GM10847 (cell line): Measurements from ENCODE around the gene COX7A2L.
A peak's percentile ranks its signal among the peaks of the same experiment; 100 is the strongest.

Experiments
- POLR2A ChIP-seq: IDR thresholded peaks from 2 replicates; pipeline ENCODE4 v1.6.1; 2011; ENCODE audit not compliant: insufficient read length; ENCODE audit errors: extremely low read depth

Gene COX7A2L

DNA sequence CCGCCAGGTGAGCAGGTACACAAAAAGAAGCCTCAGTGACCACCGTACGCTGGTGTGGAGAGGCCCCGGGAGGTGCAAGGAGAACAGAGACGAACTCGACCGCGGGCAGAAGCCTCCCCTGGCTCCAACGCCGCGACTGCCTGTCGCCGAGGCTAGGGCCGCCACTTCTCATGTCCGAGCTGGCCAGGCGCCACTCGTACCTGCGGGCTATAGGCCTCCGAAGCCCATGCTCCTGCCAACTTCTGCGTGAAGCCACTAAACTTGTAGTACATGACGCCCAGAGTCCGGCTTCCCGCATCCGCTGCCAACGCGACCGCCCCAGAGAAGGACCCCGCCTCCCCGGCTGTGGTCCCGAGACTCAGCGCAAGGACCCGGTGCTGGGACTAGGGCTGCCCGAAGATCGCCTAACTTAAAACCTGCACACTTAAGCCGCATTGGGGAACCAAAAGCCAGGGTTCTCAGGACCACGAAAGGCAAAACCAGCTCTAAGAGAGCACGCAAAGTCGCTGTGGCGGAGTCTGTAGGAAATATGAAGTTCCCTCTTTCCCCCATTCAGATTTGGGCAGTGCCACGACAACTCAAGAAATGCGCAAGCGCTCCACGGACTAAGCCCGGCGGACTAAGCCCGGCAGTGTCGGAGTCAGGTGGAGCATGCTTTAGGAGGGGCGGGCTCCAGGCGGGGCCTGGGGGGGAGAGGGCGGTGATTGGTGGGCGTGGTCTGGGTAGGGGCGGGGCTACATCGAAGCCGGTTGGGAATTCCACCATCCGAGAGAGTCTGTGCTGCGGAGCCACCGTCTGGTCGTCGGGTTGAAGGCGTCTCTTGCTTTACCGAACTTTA lies at the start of gene COX7A2L:
Gene COX7A2L, minus strand, starts transcription at position 328 of the 838 bp plus-strand sequence. Its CDS starts 56 bp downstream, at position 272.
- TF ChIP-seq POLR2A: peak; percentile 55

DNA sequence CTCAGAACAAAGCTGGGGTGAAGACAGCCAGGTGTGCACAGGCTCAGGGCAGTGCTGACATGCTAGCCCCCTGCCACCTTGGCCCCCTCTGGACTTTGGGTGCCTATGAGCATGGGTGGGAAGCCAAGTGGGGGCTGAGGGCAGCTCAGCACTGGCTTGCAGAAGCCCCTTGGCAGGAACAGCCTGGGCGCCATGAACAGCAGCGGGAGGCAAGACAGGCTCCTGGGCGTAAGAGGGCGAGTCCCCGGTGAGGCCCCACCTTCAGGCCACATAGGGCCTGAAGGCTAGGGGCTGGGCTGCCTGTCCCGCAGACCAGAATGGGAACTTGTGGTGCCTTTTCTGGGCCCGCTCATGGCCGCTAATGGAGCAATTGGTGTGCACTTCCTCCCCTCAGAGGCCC lies 47.0 kb upstream of the COX7A2L start:
- TF ChIP-seq POLR2A: no peak

DNA sequence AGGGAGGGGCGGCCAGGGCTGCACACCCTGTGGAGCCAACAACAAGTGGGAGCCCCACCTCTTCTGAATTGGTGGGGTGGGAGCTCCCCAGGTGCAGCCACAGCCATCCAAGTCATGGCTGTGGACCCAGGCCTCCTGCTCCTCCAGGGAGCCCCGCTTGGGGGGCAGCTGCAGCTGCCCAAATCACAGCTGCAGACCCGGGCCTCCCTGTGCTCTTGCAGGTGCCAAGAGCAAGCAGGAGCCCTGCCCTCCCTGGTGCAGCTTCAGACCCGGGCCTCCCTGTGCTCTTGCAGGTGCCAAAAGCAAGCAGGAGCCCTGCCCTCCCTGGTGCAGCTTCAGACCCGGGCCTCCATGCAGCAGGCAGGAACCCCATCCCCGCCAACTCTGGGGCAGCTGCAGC lies 46.5 kb upstream of the COX7A2L start:
- TF ChIP-seq POLR2A: no peak

DNA sequence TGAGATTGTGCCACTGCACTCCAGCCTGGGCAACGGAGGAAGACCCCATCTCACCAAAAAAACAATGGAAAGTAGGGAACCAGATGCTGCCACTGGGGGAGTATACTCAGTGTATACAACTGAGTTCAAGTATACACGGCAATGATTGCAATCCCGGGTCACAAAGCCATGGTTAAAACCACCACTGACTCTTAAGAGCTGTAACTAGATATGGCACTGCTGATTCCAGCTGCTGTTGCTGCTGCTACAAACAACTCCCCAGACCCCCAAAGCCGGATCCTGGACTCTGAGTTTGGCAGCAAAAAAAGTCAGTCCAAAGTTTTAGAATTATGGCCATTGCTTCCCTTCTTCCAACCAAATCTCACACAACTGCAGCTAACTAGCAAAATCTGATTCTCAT lies 43.7 kb upstream of the COX7A2L start:
- TF ChIP-seq POLR2A: no peak

GRCh38 chr2:42401773-42402172 lies 40.8 kb upstream of the COX7A2L start:
- TF ChIP-seq POLR2A: no peak

- no peak for TF ChIP-seq POLR2A
These were observed 31.2 kb upstream of the COX7A2L start for GRCh38 chr2:42392191-42392590.

DNA sequence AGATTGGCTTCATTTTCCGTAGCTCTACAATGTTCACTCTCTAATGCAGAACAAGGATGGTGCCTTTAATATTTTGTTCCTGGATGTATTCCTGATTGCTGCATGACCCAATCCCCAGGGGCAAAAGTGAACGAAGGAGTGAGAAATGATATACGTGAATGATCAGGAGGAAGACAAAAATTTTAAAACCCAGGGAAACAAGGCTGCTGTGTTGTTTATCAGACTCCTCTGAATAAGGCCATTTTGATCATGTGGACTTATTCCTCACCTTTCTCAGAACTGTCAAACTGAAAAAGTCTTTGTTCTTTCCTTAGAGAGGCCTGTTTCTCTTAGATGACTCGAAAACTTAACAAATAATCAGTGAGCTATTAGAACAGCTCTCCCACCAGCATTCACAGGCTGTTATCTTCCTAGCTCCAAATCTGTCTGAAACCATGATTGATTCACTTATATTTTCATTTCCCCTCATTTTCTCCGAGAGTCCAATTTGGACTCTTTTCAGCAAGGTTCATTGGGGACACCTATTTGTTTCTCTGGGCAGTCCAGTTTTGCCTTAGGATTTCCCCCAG lies 29.5 kb upstream of the COX7A2L start:
- TF ChIP-seq POLR2A: no peak

DNA sequence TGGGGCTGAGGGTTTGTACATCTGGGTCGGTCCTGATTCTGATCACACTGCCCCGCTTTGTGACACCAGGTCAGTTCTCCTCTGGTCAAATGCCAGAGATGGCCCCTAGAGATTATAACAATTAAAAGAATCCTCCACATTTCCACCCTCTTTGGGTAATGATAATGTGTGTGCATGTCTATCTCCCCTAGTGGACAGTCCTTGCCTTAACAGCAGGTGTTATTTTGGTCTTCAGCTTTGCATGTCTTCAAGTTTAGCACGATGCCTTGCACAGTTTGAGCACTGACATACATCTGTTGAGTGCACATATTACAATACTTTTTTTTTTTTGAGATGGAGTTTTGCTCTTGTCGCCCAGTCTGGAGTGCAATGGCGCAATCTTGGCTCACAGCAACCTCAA lies 25.7 kb upstream of the COX7A2L start:
- no peak for TF ChIP-seq POLR2A

DNA sequence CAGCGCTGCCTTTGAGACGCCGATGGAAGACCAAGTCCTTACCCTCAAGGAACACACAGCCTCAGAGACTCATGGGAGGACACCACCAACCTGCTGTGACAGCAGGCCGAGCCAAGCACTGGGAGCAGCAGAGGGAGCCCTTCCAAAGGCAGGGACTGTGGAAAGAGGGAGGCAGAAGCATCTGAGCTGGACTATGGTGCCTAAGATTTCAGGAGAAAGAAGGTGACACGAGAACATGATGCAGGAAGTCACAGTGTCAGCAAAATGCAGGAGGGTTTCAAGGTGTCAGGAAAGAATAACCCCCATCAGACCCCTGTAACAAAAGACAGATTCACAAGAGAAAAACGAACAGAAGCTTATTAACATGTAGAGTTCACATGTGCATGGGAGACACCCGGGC lies 24.2 kb upstream of the COX7A2L start:
- TF ChIP-seq POLR2A: no peak

DNA sequence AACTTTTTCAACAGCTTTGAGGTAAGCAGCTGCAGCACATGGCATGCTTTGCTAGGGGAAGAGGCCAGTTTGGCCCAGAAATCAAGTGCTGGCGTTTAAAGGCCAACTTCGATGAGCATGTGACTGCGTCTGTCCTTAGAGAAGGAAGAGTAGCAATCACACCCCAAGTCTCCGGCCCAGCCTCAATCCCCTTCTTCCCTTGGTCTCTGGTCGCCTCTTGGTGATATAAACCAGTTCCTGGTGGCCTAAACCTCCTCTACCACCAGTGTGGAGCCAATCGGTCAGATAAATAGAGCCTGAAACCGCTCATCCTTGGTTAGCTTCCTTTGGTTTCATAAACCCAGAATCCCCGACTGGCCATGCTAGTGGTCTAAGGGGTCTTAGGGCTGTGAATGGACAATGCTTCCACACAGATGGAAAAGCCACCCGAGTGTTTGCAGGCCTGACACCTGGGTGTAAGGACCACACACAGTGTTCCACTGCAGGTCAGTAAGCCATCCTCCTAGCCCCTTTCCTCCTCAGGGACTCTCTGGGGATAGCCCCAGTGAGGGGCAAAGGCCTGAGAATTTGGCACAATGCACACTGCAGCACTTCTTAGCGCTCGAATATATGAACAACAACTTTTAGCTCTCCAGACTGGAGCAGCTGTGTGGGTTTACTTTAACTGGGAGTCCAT lies 23.0 kb upstream of the COX7A2L start:
- no peak for TF ChIP-seq POLR2A

- no peak for TF ChIP-seq POLR2A
These were observed 21.1 kb upstream of the COX7A2L start for GRCh38 chr2:42382144-42382543.

GRCh38 chr2:42378415-42378814 lies 17.4 kb upstream of the COX7A2L start:
- no peak for TF ChIP-seq POLR2A

DNA sequence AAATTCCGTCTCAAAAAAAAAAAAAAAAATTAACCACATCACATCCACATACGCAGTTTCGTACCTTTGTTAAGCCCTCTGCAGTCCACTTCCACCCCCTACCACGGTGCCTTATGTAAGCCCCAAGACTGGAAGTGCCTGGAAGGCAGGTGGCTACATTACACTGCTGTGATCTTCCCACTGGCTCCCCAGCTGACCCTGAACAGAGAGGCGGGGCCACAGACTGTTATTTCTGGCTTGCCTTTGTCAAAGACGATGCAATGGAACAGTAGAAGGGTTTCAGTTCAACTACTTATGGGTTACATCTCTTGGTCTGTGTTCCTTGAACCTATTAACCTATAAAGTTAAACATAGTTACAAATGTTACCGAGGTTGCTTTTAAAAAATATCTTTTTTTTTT lies 15.7 kb upstream of the COX7A2L start:
- no peak for TF ChIP-seq POLR2A

DNA sequence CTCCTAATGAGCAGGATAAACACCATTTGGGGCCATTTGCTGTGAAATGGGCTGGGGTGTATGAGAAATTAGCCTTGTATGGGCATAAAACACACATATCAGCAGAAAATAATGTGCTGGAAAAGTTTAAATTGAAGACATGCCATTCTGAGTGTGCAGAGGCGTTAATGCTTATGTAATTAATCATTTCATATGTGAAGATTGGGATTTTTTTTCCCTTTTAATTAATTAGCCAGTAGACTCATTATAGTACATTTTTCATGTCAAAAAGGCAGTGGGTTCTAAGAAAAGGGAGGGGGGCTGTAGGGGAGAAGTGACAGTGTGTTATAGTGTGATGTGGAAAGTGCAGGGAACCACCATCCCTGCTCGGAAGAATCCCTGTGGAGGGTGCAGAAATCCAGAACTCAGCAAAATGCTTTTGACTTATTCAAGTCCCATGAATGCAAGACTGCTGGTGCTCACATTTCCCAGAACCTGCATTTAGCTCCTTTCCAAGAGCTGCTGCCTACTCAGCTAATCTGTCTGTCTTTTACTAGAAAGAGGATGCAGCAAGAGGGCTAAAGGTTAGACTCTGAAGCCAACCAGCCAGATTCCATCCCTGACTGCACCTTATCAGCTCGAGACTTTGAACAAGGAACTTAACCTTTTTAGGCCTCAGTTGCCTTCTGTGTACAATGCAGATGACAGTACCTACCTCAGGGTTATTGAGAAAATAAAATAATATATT lies 11.6 kb upstream of the COX7A2L start:
- TF ChIP-seq POLR2A: no peak
